ENCODE results near the gene ITPR2.
"Not testable (repeated sequence)": the region's sequence is repeated elsewhere in the genome, so short reads cannot be mapped to it uniquely, and the experiment has no call there.

ITPR2 gene

DNA sequence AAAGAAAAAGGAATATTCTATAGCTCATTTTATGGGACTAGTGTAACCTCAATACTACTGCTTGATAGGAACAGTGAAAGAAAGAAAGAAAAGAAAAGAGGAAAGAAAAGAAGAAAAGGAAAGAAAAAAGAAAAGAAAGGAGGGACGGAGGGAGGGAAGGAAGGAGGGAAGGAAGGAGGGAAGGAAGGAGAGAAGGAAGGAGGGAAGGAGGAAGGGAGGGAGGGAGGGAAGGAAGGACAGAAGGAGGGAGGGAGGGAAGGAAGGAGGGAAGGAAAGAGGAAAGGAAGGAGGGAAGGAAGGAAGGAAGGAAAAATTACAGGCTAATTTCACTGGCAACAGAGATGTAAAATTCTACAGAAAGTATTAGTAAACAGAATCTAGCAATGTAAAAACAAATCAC is 215.5 kb downstream of the ITPR2 start:
- DNase-seq = no peak

DNA sequence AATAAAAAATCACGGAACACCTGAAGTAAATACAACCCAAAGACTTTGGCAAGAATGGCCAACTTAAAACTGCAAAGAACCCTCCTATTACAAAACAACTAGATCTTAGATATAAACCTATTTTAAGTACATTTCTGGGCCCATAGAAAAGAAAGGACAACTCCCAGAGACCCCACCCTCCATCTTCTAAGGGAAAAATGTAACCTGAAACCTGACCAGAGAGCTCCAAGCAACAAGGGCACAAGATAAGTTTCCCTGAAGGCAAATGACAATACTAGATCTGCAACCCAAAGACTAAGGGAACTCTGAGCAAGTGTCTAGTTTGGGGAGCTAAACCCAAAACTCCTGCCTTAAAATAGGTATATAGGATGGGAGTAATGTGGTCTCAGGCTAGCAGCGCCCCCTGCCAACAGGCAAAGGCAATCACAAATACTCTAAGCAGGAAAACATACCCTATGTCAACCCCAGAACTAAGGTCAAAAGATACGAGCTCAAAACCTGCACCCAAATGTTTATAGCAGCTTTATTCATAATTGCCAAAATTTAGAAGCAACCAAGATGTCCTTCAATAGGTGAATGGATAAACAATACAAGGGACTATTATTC is 218.9 kb downstream of the ITPR2 start:
- DNase-seq = no peak

DNA sequence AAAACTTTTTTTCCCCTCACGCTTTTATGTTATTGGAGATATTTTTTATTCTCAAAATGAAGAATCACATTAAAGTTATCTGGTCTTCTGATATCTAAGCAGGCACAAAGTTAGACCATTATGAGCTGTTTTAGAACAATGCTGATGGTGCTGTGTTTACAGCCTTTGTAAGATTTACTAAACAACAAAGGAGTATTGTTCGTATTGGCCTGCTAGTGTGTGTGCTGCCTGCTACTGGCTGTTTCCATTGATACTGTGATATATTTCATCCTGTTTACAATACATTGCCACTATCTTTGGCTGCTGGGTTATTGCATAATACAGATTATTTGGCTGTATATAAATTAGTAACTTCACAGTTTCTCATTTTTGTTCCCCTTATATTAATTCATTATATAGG is 220.8 kb downstream of the ITPR2 start:
- no peak for DNase-seq

DNA sequence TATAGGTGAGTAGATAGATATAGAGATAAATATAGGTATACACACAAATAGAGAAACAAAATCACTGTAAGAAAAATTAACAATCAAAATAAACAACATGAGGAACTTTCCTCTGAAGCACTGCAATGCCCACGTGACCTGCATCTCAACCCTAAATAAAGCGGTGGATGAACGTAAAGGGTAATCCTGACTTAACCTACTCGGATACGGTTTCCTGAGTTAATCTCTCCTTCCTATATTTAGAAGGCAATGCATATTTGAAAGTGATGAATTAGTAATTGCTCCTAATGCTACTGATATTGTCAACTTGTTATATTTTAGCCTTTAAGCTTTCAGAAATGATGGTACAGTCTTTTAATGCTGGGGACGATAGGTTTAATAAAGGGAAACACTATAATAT is 221.4 kb downstream of the ITPR2 start:
- DNase-seq = no peak

DNA sequence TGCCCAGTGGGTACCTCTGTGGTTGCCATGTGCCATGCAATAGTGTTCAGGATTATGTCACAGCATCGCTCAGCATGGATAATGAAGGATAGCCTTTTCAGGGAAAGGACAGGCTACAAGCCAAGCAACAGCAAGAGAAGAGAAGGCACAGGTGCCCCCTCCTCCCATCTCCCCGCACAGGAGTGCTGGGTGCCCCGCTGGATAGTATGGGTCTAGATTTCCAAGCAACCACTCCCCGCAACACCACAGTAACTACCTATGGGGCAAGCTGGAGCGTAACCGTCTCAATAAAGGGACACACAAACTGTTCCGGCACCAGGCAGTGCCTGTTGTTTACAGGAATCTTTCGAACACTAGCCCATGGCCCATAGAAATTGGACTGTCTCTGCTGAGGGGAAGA is 222.2 kb downstream of the ITPR2 start:
- DNase-seq = no peak

DNA sequence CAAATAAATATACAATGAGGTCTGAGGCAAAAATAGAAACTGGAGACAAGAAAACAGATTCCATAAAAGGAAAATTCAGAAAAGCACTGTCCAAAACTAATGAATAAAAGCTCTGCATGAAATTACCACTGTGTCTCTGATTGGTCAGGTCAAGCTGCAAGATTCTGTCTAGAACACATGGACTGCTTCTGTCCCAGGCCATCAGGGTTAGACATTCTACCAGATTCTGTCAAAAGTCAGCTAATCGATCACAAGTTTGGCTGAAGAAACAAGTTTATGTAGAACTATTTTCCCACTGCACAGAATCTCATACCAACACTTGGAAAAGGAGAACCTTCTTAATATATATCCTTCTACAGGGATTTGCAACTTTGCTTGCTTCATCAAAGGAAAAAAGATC is 223.0 kb downstream of the ITPR2 start:
- no peak for DNase-seq

DNA sequence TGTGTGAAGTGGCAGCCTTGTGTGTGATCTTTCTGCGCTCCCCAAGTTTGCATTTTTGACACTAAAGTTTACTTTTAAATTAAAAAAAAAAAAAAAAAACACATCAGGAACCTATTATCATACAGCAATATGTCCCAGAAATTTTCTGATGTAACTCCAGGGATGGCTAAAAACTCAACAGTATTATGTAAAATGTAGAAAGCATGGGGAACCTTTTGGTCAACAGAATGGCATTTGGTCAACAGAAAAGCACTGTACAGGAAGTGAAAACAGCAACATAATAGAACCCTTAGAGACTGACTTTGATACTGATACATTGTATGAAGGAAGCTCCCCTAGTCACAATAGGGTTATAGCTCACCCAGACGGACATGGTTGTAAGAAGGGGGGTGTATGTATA is 224.3 kb downstream of the ITPR2 start:
- no peak for DNase-seq

DNA sequence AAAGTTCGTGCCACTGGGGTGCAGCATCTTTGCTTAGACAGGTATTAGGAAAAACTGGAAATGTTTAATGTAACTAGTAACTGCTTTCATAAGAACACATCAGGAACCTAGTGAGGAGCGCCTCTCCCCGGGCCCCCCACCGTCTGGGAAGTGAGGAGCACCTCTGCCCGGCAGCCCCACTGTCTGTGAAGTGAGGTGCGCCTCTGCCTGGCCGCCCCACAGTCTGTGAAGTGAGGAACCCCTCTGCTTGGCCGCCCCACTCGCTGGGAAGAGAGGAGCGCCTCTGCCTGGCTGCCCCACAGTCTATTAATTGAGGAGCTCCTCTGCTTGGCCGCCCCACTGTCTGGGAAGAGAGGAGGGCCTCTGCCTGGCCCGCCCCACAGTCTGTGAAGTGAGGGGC is 224.7 kb downstream of the ITPR2 start:
- no peak for DNase-seq

DNA sequence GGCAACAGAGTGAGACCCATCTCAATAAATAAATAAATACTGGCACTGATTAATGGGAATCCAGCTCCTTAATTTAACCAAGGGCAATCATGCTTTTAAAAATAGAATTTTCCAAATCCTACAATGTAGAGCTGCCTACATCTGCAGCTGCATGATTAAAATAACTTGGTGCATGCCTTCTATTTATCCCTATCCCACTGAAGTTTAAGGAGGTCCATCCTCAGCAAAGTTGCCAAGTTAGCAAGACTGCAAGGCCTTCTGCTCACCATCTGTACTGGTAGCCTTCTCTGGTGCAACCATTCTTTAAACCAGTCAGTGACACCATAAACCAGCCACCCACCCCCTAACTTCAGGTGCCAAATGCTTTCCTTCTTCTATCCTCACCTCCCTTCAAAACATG is 226.1 kb downstream of the ITPR2 start:
- no peak for DNase-seq

DNA sequence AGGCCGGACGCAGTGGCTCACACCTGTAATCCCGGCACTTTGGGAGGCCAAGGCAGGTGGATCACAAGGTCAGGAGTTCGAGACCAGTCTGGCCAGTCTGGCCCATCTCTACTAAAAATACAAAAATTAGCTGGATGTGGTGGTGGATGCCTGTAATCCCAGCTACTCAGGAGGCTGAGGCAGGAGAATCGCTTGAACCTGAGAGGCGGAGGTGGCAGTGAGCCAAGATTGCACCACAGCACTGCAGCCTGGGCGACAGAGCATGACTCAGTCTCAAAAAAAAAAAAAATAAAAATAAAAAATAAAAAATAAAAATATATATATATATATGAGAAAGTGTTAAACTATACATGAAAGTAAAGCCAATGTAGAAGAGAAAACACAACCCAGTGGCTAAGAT is 228.2 kb downstream of the ITPR2 start:
- DNase-seq = not testable (repeated sequence)

DNA sequence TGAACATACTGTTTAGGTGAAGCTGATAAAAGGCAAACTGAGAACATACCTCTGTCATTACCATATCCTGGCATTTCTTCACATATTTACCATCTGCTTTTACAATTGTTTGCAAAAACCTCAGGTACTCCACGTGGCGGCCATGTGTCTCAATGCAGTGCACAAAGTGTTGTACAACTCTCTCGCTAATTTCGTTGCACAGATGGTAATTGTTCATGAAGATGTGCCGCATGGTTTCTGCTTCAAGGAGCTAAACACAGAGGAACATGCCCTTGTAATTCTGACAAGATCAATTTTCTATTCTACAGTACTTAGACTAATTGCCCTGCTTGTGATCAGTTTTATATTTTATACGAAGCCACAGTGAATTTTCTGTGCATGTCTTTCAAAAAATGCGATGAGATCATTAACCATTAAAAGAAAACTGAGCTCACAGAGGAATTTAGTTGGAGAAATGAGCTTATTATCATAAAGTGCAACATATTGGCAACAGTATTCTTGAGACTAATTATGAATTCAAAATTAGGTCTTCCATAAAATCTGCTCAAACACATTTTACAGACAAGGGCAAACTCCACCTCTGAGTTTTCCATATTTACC is 233.8 kb downstream of the ITPR2 start:
- DNase-seq = no peak

DNA sequence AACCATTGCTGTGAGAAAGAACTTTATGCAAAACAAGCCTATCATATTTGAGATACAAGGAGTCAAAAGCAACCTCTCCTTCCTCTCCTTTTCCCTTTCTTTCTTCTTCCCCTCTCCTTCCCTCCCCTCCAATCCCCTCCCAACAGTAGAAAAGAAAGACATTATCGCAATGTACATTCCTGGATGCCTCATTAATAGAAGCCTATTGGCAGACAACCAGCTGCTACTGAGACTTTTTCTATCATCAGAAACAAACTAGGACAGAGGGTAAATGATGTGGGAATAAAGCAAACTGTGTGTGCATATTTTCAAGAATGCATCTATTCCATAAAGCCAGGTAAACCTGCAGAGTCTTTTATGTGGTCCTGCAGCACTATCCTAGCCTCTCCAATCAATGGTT is 237.2 kb downstream of the ITPR2 start:
- DNase-seq = no peak

DNA sequence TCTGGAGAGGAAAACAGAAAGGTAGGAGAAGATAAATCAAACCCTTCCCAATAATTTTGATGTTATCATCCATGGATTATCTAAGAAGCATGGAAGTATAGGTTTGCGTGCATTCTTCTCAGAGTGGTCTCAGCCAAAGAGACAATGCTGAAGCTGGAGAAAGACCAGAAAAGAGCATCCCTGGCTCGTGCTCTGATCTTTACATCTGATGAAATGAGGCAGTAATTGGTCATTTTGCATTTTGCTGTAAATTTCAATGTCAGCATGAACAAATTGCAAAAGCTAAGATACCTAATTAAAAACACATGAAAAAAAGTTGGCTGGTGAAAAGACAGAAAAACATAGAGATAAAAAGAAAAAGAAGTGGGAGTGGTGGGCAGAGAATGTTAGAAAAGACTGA is 252.4 kb downstream of the ITPR2 start:
- DNase-seq = no peak

DNA sequence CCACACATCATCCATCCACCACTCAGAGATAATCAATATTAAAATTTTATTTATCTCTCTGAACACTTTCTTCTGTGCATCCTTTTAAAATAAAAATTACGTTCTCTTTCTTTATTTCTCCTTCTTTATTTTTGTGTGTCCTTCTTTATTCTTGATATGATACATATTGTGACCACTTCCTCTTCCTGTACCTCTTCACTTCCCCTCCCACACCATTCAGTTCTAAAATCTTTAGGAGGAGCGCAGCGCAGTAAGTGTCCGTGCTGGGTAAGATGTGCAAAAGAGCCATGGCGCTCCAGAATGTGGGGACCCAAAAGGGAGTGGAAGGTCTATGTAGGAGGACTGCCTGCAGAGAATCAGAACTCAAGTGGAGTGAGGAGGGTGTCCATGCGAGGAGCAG is 256.7 kb downstream of the ITPR2 start:
- no peak for DNase-seq

DNA sequence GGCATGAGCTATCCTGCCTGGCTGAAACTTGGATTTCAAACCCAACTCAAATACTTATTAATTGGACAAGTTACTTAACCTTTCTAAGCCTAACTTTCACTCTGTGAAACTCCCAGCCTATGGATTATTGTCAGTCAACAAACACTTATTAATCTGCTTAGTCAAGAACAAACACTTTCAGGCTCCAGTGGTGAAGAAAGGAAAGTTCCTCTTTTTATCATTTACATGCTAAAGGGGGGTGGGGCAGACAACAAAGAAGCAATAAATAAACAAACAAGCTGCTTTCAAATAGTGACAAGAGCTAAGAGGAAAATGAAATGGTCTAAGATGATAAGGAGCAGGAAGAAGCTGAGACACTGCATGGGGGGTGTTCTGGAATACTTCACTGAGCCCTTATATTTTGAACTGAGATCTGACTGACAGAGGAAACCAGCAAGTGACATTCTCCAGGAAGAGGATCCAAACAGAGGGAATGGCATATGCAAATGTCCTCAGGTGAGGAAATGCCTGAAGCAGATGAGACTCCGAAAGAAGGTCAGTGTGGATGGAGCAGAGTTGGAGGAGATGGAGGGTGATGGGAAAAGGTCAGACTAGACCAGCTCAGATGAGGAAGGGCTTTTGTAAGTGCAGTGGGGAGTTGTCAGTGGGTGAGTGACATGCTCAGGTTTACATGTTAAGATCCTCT is 259.6 kb downstream of the ITPR2 start:
- no peak for DNase-seq

DNA sequence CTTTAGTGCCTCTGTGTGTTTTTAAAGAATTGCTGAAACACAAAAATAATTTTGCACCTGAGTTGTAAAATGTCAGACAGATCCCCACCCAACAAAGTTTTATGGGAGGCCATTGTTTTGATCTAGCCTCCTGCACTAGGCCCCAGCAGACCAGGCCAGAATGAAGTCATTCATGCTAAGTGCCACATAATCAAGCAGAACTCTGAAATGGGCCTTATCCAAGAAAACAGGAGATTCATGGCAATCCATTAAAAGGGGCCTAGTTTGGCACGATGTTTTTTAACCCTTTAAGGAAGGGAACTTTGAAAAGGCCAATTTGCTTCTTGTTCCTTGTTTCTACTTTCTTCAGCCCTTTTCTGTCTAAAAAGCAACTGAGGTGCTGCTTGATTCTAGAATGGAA is 260.9 kb downstream of the ITPR2 start:
- no peak for DNase-seq

DNA sequence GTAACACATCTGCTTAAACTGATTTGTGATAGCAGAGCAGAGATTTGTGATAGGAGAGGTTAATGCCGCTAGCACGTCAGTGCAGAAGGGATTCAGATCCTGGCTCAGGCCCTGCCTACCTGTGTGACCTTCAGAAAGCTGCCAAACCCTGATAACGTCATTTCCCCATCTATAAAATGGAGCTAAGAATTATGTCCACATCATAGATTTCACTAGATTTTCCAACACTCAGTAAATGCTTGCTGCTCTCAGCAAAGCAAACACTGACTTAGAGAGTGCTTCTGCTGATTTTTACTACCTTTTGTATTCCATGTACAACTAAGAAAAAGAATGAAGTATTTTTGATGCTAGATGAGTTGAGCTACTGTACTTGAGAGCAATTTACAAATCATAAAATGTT is 261.4 kb downstream of the ITPR2 start:
- no peak for DNase-seq

DNA sequence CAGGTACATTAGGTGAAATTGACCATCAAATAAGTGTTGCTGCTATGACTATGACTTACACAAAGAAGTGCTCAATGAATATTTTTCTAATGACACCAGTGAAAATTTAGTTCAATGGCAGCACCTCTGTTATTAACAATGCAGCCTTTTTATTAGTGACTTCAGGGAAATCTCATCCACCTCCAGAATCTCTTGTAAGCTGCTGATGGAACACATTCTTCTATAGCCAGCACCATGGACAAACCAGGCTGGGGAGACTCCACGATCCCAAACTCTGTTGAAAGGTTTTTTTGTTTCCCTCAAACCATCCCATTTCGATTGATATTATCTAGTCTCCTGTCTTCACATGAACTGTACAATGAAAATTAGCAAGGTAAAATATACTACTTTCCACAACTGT is 265.9 kb downstream of the ITPR2 start:
- no peak for DNase-seq

DNA sequence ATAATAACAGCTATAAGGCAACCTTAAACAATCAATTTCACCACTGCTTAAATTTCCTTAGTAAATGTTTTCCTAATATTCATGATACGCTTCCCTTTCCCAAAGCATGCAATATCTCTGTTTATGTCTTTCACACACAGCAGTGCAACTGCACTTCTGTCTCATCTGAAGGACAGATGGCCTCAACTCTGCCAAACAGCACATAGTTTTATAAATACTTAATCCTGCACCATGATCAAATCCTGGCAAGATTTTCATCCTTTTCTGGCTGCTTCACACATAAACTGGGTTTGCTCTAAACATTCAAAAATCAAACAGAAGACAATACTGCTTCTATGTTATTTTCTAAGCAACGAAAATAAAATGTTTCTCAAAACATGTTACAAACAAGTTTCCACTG is 266.3 kb downstream of the ITPR2 start:
- DNase-seq = no peak

DNA sequence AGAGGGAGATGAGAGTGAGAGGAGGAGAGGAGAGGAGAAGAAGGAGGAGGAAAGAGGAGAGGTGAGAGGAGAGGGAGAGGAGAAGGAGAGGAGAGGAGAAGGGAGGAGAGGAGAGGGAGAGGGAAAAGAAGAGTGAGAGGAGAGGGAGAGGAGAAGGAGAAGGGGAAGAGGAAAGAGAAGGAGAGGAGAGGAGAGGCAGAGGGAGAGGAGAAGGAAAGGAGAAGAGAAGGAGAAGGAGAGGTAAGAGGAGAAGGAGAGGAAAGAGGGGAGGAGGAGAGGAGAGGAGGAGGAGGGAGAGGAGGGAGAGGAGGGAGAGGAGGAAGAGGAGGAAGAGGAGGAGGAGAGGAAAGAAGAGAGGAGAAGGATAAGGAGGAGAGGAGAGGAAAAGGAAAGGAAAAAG is 266.8 kb downstream of the ITPR2 start:
- DNase-seq = no peak

DNA sequence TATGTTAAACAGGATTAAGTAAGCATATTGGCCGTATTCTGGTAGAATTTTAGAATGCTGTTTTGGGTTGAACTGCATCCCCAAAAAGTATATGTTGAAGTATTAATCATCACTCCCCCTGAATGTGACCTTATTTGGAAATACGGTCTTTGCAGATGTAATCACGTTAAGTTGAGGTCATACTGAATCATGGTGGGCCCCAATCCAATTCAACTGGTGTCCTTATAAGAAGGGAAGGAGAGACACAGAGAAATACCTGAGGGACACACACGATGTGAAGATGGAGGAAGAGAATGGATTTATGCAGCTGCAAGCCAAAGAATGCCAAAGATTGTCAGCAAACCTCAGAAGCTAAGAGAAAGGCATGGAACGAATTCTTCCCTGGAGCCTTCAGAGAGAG is 268.6 kb downstream of the ITPR2 start:
- DNase-seq = no peak

DNA sequence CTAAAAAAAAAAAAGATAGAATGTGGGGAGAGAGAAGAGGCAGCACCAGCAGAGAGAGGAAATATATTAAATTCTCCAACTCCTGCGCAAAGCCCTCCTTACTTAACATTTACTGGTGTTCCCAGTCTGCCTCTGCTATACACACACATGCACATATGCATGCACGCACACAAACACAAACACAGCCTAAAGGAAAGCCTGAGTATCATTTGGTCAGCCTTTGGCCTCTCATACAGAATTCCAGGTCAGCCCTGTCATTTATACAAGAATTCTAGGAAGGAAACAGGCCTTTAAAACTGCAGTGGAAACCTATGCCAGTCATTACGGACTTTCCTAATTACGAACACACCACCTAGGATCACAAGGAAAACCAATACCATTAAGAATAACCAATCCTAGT is 269.4 kb downstream of the ITPR2 start:
- no peak for DNase-seq

DNA sequence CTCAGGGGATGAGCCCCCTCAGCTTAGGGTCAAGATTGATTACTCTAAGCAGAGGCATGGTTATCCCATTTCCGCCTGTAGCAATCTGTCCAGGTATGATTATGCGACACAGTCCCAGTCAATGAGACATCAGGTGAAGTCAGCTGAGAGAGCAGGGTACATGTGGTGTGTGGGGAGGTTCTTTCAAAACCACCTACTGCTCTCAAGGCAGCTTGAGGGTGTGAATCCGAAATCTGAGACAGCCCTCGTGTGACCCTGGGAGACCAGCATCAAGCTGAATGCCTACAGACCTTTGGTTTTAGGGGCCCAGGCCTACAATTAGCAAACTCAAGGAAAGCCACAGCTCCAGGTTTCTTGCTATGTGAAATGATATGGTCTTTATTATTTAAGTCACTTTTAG is 275.7 kb downstream of the ITPR2 start:
- no peak for DNase-seq

DNA sequence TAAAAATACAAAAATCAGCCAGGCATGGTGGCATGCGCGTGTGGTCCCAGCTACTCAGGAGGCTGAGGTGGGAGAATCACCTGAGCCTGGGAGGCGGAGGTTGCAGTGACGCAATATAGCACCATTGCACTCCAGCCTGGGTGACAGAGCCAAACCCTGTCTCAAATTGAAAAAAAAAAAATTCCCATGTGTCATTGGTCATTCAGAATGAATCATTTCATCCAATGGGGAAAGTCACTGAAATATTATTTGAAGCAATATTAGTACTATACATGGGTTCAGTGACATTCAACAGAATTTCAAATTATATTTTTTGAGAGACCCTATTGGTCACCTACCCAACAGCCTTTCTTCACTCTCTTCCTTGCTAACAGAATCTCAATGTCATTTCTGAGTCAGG is 276.1 kb downstream of the ITPR2 start:
- DNase-seq = no peak

DNA sequence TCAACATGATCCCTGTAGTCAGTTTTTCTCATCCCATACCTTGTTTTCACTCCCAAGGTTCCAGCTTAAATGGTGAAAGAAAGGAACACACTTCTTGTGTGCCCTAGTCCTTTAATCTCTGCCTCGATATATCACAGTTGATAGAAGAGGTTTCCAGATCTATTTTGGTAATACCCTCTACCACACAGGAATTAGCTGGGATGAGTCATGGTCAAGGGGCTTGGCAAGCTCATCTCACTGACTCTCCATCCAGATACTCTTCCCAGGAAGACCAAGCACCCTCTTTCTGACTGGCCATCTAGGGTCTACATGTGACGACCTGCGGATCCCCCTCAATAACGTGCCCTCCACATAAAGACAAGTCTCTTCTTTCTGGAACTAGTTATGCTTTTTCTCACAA is 277.9 kb downstream of the ITPR2 start:
- no peak for DNase-seq
